ENCODE measurements around the gene NMNAT3.

The NMNAT3 gene

GRCh38 chr3:139537795-139538621, 139.8 kb downstream of the NMNAT3 start:
- H3K79me2 ChIP-seq (ENCODE audit: control insufficient read depth, low read length) = no peaks in the 10 kb centered on the region
- no peaks in the 10 kb centered on the region for H3K9me2 ChIP-seq (replicated peaks; ENCODE audit: control insufficient read depth, low read length)
- H3K27me3 ChIP-seq (ENCODE audit: control insufficient read depth, low read length) = no peaks in the 10 kb centered on the region
- TF ChIP-seq CTCF (IDR thresholded peaks at IDR 0.05; ENCODE audit: low read depth, low read length, poor library complexity, severe bottlenecking) (no peak), EZH2phosphoT487 (IDR thresholded peaks at IDR 0.05; ENCODE audit: borderline replicate concordance, low read length) (no peak)
- no peak overlapping the region for H3K4me2 ChIP-seq (ENCODE audit: low read length)
- H4K20me1 ChIP-seq (ENCODE audit: control insufficient read depth, insufficient read depth, low read depth, low read length) = no peaks in the 10 kb centered on the region
- H3K9me3 ChIP-seq (ENCODE audit: control insufficient read depth, insufficient read depth, low read length) = no peaks in the 10 kb centered on the region
- H3K4me1 ChIP-seq (ENCODE audit: control insufficient read depth, low read length) = no peaks in the 10 kb centered on the region
- H3F3A ChIP-seq (ENCODE audit: control insufficient read depth, insufficient read depth) = no peaks in the 10 kb centered on the region
- H3K4me3 ChIP-seq (ENCODE audit: low read length) = no peak overlapping the region
- H3K36me3 ChIP-seq (ENCODE audit: control insufficient read depth, low read length) = no peaks in the 10 kb centered on the region
- H3K27ac ChIP-seq (ENCODE audit: low read depth, low read length) = no peak overlapping the region

- no peaks in the 10 kb centered on the region for H3K79me2 ChIP-seq (ENCODE audit: control insufficient read depth, low read length)
- H3K4me2 ChIP-seq (ENCODE audit: low read length) = no peak overlapping the region
- no peaks in the 10 kb centered on the region for H3K27me3 ChIP-seq (ENCODE audit: control insufficient read depth, low read length)
- H3K4me3 ChIP-seq (ENCODE audit: low read length) = no peak overlapping the region
- no peaks in the 10 kb centered on the region for H4K20me1 ChIP-seq (ENCODE audit: control insufficient read depth, insufficient read depth, low read depth, low read length)
- no peaks in the 10 kb centered on the region for H3K9me3 ChIP-seq (ENCODE audit: control insufficient read depth, insufficient read depth, low read length)
- H3F3A ChIP-seq (ENCODE audit: control insufficient read depth, insufficient read depth) = no peaks in the 10 kb centered on the region
- no peaks in the 10 kb centered on the region for H3K9me2 ChIP-seq (replicated peaks; ENCODE audit: control insufficient read depth, low read length)
- H3K4me1 ChIP-seq (ENCODE audit: control insufficient read depth, low read length) = no peaks in the 10 kb centered on the region
- H3K36me3 ChIP-seq (ENCODE audit: control insufficient read depth, low read length) = no peaks in the 10 kb centered on the region
- TF ChIP-seq CTCF (IDR thresholded peaks at IDR 0.05; ENCODE audit: low read depth, low read length, poor library complexity, severe bottlenecking) (no peak), EZH2phosphoT487 (IDR thresholded peaks at IDR 0.05; ENCODE audit: borderline replicate concordance, low read length) (no peak)
- no peak overlapping the region for H3K27ac ChIP-seq (ENCODE audit: low read depth, low read length)
Observed at GRCh38 chr3:139537361-139537760, 140.4 kb downstream of the NMNAT3 start.

- no peak overlapping the region for H3K27ac ChIP-seq (ENCODE audit: low read depth, low read length)
- no peaks in the 10 kb centered on the region for H3K9me3 ChIP-seq (ENCODE audit: control insufficient read depth, insufficient read depth, low read length)
- H3K36me3 ChIP-seq (ENCODE audit: control insufficient read depth, low read length) = no peaks in the 10 kb centered on the region
- H3K27me3 ChIP-seq (ENCODE audit: control insufficient read depth, low read length) = no peaks in the 10 kb centered on the region
- TF ChIP-seq EZH2phosphoT487 (IDR thresholded peaks at IDR 0.05; ENCODE audit: borderline replicate concordance, low read length) (no peak), CTCF (IDR thresholded peaks at IDR 0.05; ENCODE audit: low read depth, low read length, poor library complexity, severe bottlenecking) (no peak)
- H3K9me2 ChIP-seq (replicated peaks; ENCODE audit: control insufficient read depth, low read length) = no peaks in the 10 kb centered on the region
- no peaks in the 10 kb centered on the region for H3F3A ChIP-seq (ENCODE audit: control insufficient read depth, insufficient read depth)
- no peak overlapping the region for H3K4me2 ChIP-seq (ENCODE audit: low read length)
- H3K79me2 ChIP-seq (ENCODE audit: control insufficient read depth, low read length) = no peaks in the 10 kb centered on the region
- H3K4me1 ChIP-seq (ENCODE audit: control insufficient read depth, low read length) = no peaks in the 10 kb centered on the region
- no peak overlapping the region for H3K4me3 ChIP-seq (ENCODE audit: low read length)
- no peaks in the 10 kb centered on the region for H4K20me1 ChIP-seq (ENCODE audit: control insufficient read depth, insufficient read depth, low read depth, low read length)
Observed at GRCh38 chr3:139534992-139535879, 142.5 kb downstream of the NMNAT3 start.
